GM03348 (cell line): Measurements from ENCODE around the gene PDZD2.
"Not testable (repeated sequence)": the region's sequence is repeated elsewhere in the genome, so short reads cannot be mapped to it uniquely, and the experiment has no call there.

Source experiments
- DNase-seq: peaks from one replicate; pipeline ENCODE4 v3.0.0; 2012; ENCODE audit warnings: low spot score

PDZD2 gene

GRCh38 chr5:31733371-31733770, 94.4 kb downstream of the PDZD2 start:
- DNase-seq: no peak

GRCh38 chr5:31736127-31736526, 97.2 kb downstream of the PDZD2 start:
- DNase-seq: no peak

GRCh38 chr5:31738199-31738598, 99.3 kb downstream of the PDZD2 start:
- no peak for DNase-seq

- DNase-seq: no peak
Observed at GRCh38 chr5:31741496-31741895, 102.6 kb downstream of the PDZD2 start.

GRCh38 chr5:31743678-31744077, 104.7 kb downstream of the PDZD2 start:
- no peak for DNase-seq

GRCh38 chr5:31748458-31749172, 109.7 kb downstream of the PDZD2 start:
- DNase-seq: no peak

- DNase-seq: no peak
Observed at GRCh38 chr5:31750215-31750614, 111.3 kb downstream of the PDZD2 start.

GRCh38 chr5:31751610-31752009, 112.7 kb downstream of the PDZD2 start:
- DNase-seq: no peak

GRCh38 chr5:31753700-31754357, 114.9 kb downstream of the PDZD2 start:
- DNase-seq: no peak

GRCh38 chr5:31754358-31754704, 115.4 kb downstream of the PDZD2 start:
- no peak for DNase-seq

GRCh38 chr5:31754741-31755675, 116.1 kb downstream of the PDZD2 start:
- no peak for DNase-seq

GRCh38 chr5:31755676-31756230, 116.8 kb downstream of the PDZD2 start:
- no peak for DNase-seq

GRCh38 chr5:31757806-31758205, 118.9 kb downstream of the PDZD2 start:
- DNase-seq: no peak

GRCh38 chr5:31758803-31759425, 120.0 kb downstream of the PDZD2 start:
- DNase-seq: no peak

GRCh38 chr5:31759925-31760324, 121.0 kb downstream of the PDZD2 start:
- DNase-seq: no peak

- no peak for DNase-seq
Observed at GRCh38 chr5:31761877-31762276, 122.9 kb downstream of the PDZD2 start.

GRCh38 chr5:31763424-31763823, 124.5 kb downstream of the PDZD2 start:
- DNase-seq: no peak

- DNase-seq: not testable (repeated sequence)
Observed at GRCh38 chr5:31764687-31765086, 125.8 kb downstream of the PDZD2 start.

GRCh38 chr5:31767335-31768031, 128.6 kb downstream of the PDZD2 start:
- no peak for DNase-seq

GRCh38 chr5:31768046-31768445, 129.1 kb downstream of the PDZD2 start:
- DNase-seq: no peak

- DNase-seq: no peak
Observed at GRCh38 chr5:31768784-31769183, 129.9 kb downstream of the PDZD2 start.
